ENCODE results near the gene KREMEN1.

The KREMEN1 gene

DNA sequence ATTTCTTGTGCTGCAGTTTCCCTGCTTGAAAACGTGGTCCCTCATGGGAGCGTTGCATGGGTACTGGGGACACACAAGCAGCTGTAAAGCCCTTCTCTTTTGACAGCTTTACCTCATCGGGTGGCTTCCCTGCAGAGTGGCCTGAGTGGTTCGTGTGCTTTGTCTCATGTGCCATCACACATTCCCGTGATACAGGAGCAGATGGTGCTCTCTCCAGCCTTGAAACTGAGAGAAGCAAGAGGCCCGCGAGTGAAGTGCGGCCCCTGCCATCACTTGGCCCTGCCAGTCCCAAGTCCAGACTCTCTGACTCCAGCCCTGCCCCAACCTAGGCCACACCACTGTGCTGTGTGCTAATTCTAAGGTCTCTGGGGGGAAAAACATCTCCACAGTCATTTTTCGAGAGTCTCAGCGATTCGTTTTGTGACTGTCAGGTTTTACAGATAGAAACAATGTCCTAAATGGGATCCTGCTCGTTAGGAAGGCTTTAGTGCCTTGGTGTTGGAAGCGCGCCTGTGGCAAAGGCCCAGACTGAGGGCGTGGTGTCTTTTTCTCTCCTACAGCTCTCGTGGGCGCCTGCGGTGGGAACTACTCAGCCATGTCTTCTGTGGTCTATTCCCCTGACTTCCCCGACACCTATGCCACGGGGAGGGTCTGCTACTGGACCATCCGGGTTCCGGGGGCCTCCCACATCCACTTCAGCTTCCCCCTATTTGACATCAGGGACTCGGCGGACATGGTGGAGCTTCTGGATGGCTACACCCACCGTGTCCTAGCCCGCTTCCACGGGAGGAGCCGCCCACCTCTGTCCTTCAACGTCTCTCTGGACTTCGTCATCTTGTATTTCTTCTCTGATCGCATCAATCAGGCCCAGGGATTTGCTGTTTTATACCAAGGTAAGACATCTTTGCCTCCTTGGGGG, 64.2 kb downstream of the KREMEN1 start:
- FAIRE-seq: no peak

- FAIRE-seq: no peak
Measured at GRCh38 chr22:29138556-29139305, 65.9 kb downstream of the KREMEN1 start.

- no peak for FAIRE-seq
Measured at GRCh38 chr22:29139965-29140782, 67.3 kb downstream of the KREMEN1 start.

- FAIRE-seq: no peak
Measured at GRCh38 chr22:29141078-29141688, 68.3 kb downstream of the KREMEN1 start.

DNA sequence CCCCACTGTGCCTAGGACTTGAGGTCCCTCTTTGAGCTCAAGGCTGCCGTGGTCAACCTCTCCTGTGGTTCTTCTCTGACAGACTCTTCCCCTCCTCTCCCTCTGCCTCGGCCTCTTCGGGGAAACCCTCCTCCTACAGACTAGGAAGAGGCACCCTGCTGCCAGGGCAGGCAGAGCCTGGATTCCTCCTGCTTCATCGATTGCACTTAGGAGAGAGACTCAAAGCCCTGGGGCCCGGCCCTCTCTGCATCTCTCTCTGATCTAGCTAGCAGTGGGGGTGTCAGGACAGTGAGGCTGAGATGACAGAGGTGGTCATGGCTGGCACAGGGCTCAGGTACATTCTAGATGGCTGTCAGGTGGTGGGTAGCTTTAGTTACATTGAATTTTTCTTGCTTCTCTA, 69.3 kb downstream of the KREMEN1 start:
- no peak for FAIRE-seq

GRCh38 chr22:29143941-29144785, 71.3 kb downstream of the KREMEN1 start:
- FAIRE-seq: no peak

DNA sequence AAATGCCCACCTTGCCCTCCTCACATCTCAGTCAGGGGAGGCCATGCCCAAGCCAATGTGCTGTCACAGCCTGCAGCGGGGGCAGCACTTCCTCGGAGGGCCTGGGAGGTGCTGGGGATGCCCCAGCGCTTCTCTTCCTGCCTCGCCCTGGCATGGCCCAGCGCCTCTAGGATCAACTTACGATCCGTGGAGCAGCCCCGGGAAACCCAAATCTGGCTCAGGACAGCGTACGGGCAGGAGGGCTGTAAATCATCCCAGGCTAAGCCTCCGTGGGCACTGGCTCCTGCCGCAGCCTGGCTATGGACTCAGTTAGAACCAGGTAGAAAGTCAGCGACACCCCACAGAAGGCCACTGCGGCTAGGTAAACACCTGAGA, 71.9 kb downstream of the KREMEN1 start:
- FAIRE-seq: no peak

- FAIRE-seq: no peak
Measured at GRCh38 chr22:29145321-29146072, 72.7 kb downstream of the KREMEN1 start.

DNA sequence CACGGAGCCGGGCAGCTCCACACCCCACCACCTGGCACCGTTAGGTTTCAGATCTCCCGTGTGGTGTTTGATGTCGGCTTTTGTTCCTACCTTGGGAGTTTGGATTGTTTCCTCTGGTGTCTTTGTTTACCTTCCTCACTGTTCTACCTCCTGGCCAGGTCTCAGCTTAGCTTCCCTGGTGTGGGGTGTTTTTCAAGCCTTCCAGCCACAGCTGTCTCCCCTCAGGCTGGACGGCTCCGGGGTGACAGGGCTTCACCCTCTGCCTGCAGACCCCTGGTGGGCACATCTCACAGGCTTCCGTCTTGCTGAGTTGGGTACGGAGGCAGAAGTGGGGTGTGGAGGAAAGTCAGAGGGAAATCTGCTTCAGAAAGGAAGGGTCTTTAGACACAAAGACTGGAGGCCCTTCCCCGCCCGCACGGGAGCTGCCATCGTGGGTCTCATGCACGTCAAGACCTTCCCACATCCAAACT, 73.3 kb downstream of the KREMEN1 start:
- FAIRE-seq: no peak

DNA sequence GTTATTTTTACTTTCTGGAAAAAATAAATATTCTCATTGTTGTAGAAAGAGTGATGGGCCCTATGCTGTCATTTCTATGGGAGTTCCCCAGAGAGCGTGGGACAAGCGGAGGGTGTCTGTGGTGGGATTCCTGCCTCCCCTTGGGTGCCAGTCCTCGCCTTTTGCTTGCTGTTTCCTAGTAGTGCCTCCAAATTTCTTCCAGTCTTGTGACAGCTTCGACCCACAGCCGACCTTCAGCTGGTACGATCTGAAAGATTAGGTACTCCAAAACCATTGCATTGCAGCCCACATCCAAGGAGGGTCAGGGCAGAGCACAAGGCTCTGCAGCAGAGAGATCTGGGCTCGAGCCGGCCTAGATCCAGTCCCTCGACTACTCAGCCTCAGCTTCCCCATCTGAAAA, 73.9 kb downstream of the KREMEN1 start:
- FAIRE-seq: no peak

DNA sequence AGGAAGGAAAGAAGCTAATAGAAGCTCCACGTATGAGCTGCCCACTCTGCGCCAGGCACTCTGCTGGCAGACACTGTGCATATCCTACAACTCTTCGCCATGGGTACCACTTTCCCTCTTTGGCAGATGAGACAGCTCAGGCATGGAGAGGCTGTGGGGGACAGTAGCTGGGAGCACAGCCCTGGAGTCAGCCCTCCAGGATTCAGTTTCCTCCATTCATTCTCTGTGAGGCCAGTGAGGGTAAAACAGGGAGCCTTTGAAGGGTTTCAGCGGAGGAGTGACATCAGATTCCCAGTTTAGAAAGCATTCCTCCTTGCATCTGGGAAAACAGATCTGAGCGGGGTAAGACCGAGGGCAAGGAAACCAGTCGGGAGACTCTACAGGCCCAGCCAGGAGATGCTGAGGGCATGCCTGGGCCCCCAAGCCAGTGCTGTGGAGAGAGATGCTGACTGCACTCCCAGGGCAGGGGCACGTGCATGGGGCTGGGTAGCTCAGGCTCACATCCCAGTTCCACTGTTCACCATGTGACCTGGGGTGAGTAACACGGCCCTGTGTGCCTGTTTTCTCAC, 74.6 kb downstream of the KREMEN1 start:
- FAIRE-seq: no peak

DNA sequence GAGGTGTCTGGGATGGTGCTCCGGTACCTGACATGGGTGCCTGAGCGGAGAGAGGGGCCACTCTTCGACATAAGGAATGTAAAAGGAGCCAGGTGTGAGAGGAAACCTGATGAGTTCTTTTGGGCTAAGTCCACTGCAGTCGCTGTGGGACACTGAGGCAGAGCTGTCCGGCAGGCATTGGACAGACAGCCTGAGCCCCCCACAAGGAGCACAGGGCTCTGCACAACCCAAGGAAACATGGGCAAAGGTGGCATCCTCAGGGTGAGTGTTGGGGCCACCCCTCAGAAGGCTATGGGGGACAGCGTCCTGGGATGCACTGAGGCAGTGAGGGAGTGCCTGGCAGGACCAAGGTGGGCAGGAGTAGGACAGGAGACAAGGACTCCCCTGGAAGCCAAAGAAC, 75.2 kb downstream of the KREMEN1 start:
- FAIRE-seq: no peak

DNA sequence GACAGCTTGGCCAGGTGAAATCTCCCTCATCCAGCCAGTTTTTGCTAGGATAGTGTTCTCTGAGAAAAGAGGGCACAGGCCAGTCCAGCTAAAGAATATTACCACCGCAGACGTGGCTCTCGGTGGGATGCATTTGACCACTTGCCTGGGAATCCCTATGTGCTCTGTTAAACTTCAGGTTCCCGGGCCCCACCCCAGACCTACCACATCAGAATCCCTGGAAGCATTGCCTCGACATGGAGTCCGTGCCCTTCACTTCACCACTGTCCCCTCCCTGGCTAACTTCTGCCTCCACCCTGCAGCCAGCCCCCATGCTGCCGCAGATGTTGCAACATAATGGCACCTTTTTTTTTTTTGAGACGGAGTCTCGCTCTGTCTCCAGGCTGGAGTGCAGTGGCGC, 76.0 kb downstream of the KREMEN1 start:
- FAIRE-seq: no peak

DNA sequence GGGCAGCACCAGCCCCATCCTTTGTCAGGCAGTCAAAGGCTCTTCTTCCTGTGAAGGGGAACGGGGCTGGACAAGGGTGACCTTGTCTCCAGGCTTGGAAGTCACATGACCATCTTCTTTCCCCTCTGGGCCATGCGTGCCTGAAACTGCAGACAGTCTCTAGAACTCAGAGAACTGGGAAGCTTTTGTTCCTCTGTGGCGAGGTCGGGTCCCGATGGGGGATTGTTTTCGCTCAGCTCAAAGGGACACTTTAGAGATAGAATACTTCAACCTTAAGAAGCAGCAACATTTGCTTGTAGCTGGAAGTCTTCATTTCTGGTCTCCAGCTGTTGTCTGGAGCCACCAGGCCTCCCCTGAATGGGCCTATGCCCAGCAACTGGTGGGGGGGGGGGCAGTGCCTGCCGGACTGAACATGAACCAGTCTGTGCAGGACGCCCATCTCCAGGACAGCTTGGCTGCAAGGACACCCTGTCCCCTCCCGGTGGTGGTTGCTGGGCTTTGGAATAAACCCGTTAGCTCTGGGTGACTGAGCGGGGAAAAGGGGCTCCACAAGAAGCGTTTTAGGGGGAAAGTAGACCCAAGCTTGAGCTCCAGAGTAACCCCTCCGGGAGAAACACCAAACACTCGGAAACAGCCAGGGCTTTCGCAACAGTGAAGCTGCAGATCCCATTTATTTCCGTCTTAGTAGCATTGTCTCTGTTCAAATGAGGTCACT, 77.2 kb downstream of the KREMEN1 start:
- no peak for FAIRE-seq

- no peak for FAIRE-seq
Measured at GRCh38 chr22:29150701-29151100, 77.9 kb downstream of the KREMEN1 start.

GRCh38 chr22:29151316-29151715, 78.5 kb downstream of the KREMEN1 start:
- FAIRE-seq: no peak

DNA sequence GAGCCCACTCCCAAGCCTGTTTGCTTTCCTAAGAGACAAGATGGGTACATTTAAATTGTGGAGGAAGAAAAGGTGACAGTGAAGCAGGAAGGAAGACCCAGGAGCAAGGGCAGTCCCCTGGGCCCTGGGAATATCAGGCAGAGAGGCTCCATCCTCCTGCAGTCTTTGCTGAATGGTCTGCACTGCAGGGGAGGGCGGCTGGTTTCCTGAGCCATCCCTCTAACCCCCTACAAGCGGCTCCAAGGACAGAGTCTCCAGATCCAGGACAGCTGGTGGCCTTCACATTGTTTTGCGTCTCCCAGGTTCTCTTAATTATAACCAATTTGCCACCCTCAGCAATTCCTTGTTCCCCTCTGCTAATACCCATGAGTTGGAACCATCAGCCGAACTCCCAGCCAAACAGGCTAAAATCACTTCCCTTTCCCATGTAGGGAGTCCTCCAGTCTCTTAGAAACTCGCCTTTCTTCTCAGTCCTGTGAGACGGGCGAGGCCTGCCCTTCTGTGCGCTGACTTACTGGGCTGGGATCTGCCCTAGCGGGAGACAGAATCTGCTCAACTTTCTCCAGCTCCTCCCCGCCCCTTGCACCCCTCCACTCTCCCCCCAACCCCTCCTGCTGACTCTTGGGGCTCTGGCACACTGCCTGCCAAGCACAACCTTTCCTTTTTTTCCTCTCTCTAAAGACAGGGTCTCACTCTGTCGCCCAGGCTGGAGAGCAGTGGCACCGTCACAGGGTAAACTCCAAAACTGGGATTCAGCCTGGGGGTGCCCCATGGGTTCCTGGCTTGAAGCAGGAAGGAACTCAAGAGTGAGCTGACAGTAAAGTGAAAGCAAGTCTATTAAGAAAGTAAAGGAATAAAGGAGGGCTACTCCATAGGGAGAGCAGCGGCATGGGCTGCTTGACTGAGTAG, 79.5 kb downstream of the KREMEN1 start:
- FAIRE-seq: no peak

DNA sequence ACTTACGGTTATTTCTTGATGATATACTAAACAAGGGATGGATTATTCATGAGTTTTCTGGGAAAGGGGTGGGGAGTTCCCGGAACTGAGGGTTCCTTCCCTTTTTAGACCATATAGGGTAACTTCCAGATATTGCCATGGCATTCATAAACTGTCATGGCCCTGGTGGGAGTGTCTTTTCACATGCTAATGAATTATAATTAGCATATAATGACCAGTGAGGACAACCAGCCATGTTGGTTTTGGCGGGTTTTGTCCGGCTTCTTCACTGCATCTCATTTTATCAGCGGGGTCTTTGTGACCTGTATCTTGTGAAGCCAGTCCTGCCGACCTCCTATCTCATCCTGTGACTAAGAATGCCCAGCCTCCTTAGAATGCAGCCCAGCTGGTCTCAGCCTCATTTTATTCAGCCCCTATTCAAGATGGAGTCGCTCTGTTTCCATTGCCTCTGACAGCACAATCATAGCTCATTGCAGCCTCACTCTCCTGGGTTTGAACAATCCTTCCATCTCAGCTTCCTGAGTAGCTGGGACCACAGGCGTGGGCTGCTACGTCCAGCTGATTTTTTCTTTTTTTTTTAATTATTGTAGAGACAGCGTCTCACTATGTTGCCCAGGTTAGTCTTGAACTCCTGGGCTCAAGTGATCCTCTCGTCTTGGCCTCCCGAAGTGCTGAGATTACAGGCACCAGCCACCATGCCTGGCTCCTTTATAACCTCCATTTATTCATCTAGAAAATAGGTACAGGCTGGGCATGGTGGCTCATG, 80.3 kb downstream of the KREMEN1 start:
- no peak for FAIRE-seq
